ENCODE measurements around the gene FN3K.
A peak's percentile ranks its signal among the peaks of the same experiment; 100 is the strongest.
"Not testable (repeated sequence)": the region's sequence is repeated elsewhere in the genome, so short reads cannot be mapped to it uniquely, and the experiment has no call there.

The FN3K gene

DNA sequence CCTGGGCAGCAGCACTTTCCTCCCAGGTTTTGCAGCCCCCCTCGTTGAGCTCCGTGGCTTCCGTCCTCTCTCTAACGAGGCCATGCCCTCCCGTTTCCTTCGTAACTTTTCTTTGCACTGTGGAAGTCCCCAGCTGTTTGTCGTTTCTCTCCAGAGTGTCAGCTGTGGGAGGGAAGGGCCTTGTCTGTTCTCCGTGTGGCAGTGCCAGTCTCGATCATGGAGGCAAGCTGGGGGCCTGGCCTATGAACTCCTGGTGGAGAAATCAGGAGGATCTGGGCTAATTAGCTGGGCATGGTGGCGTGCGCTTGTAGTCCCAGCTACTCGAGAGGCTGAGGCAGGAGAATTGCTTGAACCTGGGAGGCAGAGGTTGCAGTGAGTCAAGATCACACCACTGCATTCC lies 44.8 kb downstream of the FN3K start:
- DNase-seq (ENCODE audit: low read depth): no peak
- no peak overlapping the region for H3K4me3 ChIP-seq (ENCODE audit: low read depth, low read length)
- TF ChIP-seq, protein P1, sequence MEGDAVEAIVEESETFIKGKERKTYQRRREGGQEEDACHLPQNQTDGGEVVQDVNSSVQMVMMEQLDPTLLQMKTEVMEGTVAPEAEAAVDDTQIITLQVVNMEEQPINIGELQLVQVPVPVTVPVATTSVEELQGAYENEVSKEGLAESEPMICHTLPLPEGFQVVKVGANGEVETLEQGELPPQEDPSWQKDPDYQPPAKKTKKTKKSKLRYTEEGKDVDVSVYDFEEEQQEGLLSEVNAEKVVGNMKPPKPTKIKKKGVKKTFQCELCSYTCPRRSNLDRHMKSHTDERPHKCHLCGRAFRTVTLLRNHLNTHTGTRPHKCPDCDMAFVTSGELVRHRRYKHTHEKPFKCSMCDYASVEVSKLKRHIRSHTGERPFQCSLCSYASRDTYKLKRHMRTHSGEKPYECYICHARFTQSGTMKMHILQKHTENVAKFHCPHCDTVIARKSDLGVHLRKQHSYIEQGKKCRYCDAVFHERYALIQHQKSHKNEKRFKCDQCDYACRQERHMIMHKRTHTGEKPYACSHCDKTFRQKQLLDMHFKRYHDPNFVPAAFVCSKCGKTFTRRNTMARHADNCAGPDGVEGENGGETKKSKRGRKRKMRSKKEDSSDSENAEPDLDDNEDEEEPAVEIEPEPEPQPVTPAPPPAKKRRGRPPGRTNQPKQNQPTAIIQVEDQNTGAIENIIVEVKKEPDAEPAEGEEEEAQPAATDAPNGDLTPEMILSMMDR (conservative IDR thresholded peaks at IDR 0.05; ENCODE audit: low read depth, low read length): no peak

DNA sequence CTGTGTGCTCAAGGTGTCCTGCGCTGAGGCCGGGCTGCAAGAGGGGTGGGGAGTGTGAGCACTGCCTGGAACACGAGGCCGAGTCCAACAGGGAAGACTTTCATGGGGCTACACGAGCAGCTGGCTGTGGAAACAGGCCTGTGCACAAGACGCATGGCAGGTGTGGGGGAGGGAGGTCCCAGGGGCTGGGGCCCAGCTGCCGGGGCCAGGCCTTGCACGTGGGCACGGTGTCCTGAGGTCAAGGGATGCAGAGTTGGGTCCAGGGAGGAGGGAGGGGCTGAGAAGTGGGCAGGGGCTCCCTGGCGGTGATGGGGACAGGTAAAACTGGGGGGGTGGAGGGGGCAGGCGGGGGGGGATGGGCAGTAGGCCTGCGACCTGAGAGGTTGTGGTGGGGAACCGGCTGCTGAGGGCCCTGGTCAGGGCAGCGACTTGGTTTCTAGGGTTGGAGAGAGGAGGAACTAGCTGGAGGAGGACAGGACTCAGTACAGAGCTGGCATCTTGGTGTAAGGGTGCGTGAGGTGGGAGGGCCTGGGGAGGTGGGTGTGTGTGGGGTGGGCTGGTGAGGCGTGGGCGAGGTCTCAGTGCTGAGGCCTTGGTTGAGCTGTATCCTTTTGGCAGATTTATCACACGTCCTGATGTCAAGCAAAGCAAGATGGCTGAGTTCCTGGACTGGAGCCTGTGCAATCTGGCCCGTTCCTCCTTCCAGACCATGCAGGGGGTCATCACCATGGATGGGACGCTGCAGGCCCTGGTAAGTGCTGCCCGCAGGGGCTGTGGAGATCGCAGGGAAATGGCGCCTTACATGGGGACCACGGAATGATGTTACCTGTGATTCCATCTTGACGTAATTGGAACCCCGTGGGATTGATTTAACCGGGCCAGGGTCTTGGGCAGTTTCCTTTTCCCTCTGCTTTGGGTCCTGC lies 45.8 kb downstream of the FN3K start:
- no peak for DNase-seq (ENCODE audit: low read depth)
- TF ChIP-seq, protein P1 (conservative IDR thresholded peaks at IDR 0.05; ENCODE audit: low read depth, low read length): no peak

DNA sequence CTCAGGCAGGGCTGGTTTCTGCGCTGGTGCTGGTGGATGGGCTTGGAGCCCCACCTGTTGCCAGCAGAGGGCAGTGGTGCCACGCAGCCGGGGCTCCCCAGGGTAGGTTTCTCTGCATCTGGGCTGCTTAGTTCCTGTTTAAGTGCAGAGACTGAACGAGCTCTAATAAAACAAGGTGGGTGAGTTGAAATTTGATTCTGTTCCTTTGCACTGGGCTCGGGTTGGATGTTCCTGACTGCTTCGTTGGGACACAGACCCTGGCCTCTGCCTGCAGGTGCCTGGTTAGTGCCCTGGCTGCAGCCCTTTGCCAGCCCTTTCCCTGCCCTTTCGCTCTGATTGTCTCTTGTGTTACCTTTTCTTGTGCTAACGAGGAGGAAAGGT lies 46.5 kb downstream of the FN3K start:
- no peak overlapping the region for H3K4me3 ChIP-seq (ENCODE audit: low read depth, low read length)
- DNase-seq (ENCODE audit: low read depth): peak; percentile 86

More for the DNA sequence above, 45.8 kb downstream of the FN3K start:
- no peak overlapping the region for H3K4me3 ChIP-seq (ENCODE audit: low read depth, low read length)

DNA sequence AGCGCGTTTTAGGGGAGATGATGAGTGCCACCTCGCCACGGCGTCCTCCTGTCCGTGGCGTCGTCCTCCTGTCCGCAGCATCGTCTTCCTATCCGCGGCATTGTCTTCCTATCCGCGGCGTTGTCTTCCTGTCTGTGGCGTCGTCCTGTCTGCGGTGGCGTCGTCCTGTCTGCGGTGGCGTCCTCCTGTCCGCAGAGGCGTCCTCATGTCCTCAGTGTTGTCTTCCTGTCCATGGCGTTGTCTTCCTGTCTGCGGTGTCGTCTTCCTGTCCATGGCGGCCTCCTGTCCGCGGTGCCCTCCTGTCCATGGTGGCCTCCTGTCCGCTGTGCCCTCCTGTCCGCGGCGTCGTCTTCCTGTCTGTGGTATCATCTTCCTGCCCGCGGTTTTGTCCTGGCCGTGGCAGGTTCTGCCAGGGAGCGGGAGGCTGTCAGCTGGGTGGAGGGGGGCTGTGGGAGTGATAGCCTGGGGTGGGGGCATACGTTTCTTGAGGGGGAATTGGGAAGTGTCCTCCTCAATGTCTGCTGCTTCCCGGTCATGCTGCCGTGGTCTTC lies 47.3 kb downstream of the FN3K start:
- DNase-seq (ENCODE audit: low read depth): no peak
- TF ChIP-seq, protein P1 (conservative IDR thresholded peaks at IDR 0.05; ENCODE audit: low read depth, low read length): no peak
- no peak overlapping the region for H3K4me3 ChIP-seq (ENCODE audit: low read depth, low read length)

More for the DNA sequence above, 46.5 kb downstream of the FN3K start:
- TF ChIP-seq, protein P1 (conservative IDR thresholded peaks at IDR 0.05; ENCODE audit: low read depth, low read length): peak; percentile 99

DNA sequence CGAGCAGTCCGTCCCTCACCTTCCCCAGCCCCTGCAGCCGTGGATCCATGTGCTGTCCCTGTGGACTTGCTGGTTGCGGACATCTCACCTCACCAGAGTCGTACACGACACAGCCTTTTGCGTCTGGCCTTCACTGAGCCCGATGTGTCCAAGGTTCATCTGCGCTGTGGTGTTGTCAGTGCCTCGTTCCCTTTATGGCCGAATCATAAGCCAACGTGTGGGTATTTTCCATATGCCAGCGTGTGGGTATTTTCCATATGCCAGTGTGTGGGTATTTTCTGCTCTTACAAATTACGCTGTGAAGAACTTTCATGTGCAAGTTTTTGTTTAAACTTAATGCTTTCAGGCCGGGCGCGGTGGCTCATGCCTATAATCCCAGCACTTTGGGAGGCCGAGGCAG lies 48.1 kb downstream of the FN3K start:
- no peak for DNase-seq (ENCODE audit: low read depth)
- H3K4me3 ChIP-seq (ENCODE audit: low read depth, low read length): no peak overlapping the region
- TF ChIP-seq, protein P1 (conservative IDR thresholded peaks at IDR 0.05; ENCODE audit: low read depth, low read length): no peak

DNA sequence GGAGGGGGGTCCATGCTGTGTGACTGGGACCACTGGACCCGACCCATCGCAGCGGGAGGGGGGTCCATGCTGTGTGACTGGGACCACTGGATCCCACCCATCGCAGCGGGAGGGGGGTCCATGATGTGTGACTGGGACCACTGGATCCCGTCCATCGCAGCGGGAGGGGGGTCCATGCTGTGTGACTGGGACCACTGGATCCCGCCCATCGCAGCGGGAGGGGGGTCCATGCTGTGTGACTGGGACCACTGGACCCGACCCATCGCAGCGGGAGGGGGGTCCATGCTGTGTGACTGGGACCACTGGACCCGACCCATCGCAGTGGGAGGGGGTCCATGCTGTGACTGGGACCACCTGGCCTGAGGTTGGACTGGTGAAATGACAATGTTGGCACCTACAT lies 50.2 kb downstream of the FN3K start:
- H3K4me3 ChIP-seq (ENCODE audit: low read depth, low read length); DNase-seq (ENCODE audit: low read depth): not testable (repeated sequence)

DNA sequence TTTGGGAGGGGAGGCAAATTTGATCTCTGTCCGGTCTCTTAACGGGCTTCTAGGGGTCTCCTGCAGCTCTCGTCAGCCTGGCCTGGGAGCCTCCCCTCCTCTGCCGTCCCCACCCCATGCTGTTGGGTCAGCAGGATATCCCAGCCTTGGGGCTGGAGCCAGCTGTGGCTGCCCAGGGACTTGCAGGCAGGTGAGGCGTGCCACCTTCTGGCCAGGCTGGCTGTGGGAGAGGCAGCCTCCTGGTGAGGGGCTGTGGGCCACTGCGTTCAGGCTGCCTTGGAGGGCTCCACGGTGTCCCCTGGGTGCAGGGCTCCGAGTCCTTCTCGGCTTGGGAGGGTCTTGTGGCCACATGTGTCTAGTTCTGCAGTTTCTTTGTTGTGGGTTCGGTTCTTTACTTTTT lies 51.0 kb downstream of the FN3K start:
- no peak overlapping the region for H3K4me3 ChIP-seq (ENCODE audit: low read depth, low read length)
- TF ChIP-seq, protein P1 (conservative IDR thresholded peaks at IDR 0.05; ENCODE audit: low read depth, low read length): no peak
- DNase-seq (ENCODE audit: low read depth): no peak
